IPS DF 4.7 (cell line): ENCODE results near the gene ZNF10.

Experiments used
- DNase-seq: peaks from one replicate; pipeline ENCODE4 v3.0.0-alpha.2; 2013; ENCODE audit warnings: low spot score; ENCODE audit errors: extremely low read depth

Gene ZNF10

DNA sequence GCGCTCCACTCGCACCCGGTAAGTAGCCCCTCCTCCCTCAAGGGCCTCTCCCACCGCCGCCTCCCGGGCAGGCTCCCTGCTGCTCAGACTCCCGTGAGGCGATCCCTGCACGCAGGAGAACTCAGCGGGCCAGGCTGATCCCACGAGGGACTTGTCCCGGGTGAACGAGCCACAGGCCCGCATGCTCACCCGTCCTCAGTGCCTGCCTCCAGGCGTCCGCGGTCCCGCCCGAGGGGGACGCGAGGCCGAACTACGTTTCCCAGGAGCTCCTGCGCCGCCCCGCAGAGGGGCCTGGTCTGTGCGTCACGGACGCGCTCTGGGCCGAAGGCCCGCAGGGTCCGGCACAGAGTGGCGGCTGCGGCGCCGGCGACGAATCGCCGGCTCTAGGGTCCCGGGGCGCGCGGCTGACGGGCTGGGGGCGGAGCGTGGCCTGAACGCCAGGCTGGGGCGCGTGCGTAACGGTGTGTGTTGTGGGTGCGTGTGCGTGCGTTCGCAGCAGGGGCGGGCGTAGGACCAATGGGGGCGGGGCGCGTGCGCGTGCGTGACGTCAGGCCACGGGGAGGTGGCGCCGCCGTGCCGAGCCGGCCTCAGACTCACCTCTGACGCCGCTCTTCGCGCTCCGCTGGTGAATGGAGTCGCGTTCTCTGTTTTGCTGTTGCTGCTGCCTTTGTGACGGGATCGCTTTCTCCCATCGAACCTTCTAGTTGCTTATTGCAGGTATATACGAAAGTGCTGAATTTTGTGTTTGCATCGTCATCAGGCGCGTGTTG lies at the start of gene ZNF10, which contains the start of gene ZNF891:
TSS of gene ZNF10 (plus strand) at position 590 of the 770 bp plus-strand sequence. CDS start 13,866 bp downstream, outside the sequence.
TSS of gene ZNF891 (minus strand) at position 237 of the 770 bp plus-strand sequence. CDS start 8,356 bp downstream, outside the sequence.
- peak; percentile 68 for DNase-seq

DNA sequence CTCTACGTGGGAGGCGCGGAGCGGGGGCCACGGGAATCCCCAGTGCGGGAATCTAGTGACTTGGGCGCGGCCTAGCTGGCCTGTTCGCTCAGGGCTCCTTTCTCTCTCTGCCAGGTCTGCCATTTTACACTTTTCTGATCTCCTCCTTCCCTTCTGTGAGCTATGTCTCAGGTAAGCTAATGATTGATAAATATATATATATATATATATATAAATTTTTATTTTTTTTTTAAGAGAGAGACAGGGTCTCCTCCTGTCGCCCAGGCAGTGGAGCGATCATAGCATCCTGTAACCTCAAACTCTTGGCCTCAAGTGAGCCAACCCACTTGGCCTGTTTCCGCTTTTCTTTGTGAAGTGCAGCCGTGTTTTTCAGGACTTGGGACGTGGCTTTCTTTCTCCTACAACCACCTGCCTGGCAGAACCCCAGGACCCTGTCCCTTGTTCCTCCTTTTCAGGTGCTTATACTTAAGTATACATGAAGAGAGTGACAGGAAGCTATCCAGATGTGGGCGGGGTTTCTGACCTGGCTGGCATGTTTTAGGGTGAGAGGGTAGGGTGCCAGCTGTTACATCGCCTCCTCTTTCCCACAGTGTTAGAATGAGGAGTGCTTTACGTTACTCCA lies 49.2 kb upstream of the ZNF10 start:
- DNase-seq, result no peak

DNA sequence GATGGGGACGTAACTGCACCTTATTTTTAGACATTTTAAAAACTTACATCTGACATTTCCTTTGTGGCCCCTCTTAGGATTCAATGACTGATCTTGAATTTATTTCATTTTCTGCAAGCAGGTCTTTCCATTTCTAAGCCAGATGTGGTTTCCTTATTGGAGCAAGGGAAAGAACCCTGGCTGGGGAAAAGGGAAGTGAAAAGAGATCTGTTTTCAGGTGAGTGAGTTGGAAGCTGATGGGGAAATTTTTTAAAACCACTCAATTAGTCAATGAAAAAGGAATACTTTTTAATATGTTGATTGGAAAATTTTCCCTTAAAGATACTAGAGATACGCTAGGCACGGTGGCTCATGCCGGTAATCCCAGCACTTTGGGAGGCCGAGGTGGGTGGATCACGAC lies 47.1 kb upstream of the ZNF10 start:
- DNase-seq, result no peak

DNA sequence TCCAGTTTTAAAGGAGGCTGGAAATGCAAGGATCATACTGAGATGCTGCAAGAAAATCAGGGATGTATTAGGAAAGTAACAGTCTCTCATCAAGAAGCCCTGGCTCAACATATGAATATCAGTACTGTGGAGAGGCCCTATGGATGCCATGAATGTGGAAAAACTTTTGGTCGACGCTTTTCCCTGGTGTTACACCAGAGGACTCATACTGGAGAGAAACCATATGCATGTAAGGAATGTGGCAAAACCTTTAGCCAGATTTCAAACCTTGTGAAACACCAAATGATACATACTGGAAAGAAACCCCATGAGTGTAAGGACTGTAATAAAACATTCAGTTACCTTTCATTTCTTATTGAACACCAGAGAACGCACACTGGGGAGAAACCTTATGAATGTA lies 24.8 kb upstream of the ZNF10 start:
- no peak for DNase-seq

DNA sequence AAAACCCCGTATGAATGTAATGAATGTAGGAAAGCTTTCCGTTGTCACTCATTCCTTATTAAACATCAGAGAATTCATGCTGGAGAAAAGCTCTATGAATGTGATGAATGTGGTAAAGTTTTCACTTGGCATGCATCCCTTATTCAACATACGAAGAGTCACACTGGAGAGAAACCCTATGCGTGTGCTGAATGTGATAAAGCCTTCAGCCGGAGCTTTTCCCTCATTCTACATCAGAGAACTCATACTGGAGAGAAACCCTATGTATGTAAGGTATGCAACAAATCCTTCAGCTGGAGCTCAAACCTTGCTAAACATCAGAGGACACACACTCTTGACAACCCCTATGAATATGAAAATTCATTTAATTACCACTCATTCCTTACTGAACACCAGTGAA lies 24.2 kb upstream of the ZNF10 start:
- no peak for DNase-seq

DNA sequence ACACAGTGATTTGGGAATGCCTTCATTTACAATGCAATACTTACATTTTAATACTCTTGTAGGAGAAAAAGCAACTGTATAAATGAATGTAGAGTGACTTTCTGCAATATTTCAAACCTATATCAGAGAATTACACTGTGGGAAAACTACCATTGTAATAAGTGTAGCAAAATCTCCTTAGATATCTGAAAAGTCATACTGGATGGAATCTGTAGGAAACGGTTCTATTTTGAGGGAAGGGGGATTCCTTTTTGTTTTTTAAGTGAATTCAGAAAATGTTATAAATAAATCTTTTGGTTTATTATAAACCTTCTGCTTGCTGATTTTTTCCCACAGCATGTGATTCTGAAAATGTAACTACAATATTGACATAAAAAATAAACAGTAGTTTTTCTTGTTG lies 23.3 kb upstream of the ZNF10 start:
- DNase-seq, result no peak

DNA sequence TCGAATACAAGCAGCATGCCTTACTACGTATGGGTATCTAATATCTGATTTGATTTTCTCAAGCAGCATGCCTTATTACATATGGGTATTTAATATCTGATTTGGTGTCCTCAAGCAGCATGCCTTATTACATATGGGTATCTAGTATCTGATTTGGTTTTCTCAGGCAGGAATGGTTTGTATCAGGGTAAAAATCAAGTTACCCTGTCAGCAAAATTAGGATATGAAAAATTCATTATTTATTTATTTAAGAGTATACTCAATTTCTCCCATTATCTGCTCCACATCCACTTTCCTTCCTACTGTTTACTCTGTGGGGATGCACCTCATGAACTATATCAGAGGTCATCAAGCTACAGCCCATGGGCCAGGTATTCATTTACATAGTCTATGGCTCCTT lies 22.3 kb upstream of the ZNF10 start:
- DNase-seq, result no peak

DNA sequence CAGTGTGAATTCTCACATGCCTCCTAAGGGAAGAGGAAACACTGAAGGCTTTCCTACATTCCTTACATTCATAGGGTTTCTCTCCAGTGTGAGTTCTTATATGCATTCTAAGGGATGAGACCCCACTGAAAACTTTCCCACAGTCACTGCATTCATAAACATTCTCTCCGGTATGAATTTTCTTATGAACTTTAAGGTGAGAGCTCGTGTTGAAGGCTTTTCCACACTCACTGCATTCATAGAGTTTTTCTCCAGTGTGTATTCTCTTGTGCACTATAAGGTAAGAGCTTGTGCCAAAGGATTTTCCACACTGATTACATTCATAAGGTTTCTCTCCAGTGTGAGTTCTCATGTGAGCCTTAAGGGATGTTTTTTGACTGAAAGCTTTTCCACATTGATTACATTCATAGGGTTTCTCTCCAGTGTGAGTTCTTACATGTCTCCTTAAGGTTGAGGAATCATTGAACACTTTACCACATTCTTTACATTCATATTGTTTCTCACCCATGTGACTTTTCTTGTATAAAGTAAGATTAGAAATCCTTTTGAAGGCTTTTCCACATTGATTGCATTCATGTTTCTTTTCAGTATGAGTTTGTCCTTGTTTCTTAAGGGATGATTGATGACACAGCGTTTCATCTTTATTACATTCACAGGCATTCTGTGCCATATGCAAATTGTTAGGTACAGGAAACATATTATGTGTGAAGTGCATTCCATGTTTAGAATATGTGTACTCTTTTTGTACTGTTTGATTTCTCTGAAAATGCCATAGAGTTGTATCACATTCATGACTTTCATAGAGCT lies 9.8 kb upstream of the ZNF10 start:
- DNase-seq, result no peak

DNA sequence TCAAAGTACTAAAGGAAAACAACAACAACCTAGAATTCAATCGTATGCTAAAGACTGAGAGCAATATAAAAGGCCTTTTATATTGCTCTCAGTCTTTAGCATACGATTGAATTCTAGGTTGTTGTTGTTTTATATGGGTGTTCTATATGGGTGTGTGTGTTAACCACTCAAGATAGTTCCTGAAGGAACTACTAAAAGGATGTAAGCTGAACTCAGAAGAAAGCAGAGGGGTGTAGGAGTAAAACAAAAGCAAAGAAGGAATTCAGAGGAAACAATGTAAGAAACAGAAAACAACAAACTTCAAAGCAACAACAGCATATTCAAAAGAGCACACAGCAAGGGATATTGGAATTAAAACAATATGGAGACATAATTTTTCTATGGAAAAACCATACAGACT lies 5.8 kb upstream of the ZNF10 start:
- no peak for DNase-seq

DNA sequence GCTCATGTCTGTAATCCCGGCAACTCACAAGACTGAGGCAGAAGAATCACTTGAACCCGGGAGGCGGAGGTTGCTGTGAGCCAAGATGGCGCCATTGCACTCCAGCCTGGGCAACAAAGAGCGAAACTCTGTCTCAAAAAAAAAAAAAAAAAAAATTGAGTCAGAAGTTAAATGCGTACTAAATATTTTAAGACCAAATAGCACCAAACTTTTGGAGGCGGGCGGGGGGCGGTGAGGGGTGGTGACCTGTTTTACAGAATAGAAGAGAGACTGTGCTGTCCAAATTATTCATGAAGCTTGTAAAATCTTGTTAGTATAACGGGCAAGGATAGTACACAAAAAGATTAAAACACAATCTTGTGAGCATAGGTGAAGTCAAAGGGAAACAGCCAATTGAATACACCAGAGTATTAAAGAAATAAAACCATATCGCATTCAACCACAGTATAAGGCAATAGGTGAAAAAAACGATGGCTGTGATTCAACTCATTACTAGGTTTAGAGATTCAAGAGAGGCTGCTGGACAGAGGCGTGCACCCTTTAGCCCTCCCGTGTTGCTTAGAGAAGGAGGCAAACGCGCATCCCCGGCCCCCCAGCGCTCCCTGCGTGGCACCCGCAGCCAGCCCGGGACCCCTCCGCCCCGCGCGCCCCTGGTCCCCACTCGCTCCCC lies 924 bp upstream of the ZNF10 start:
- DNase-seq, result no peak

DNA sequence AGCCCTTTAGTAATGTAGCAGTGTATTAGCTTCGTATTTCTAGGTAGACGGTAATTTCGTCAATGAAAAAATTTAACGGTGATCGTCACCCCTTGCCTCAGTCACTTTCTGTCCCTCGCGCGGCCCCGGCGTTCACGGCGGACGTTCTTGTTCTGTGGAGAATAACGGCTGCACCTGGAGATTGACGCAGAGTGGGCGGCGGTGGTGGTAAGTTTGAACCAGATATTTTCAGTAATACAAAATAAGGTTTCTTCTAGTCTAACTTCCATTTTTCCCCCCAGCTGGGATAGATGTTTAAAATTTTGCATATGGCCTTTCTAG lies 341 bp downstream of the ZNF10 start:
- no peak for DNase-seq

DNA sequence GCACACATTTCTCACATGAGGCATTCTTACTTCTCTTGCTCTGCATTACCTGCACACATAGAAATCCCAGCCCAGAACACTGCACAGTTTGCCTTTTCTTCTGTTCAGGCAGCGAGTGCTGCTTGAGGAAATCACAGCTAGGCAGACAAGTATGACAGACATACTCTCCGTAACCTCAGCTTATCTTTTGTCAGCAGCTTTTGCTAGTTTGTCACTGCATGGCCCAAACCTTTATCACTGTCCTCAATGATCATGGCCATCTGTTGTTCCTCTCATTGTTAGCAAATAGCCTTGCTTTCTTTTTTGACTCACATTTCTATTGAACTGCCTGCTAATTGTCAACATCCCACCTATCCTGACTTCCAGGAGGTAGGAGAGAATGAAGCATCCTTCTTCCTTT lies 5.3 kb downstream of the ZNF10 start:
- DNase-seq, result no peak

DNA sequence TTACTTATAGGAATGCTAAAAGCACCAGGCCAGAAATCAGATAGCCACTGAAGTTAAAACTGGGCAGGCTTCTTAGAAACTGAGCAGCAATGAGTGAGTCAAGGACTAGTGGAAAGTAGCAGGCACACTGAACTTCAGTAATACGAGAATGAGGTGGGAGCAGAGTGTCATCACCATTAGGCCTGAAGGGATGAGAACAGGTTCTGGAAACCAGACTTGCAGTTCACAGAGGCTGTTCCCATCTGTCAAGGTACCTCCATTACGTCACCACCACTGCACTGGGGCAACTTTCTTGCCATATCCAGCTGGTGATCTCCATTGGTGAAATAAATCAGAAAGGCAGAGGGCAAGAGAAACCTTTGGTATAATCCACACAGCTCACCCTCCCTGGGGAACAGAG lies 15.6 kb downstream of the ZNF10 start:
- no peak for DNase-seq

DNA sequence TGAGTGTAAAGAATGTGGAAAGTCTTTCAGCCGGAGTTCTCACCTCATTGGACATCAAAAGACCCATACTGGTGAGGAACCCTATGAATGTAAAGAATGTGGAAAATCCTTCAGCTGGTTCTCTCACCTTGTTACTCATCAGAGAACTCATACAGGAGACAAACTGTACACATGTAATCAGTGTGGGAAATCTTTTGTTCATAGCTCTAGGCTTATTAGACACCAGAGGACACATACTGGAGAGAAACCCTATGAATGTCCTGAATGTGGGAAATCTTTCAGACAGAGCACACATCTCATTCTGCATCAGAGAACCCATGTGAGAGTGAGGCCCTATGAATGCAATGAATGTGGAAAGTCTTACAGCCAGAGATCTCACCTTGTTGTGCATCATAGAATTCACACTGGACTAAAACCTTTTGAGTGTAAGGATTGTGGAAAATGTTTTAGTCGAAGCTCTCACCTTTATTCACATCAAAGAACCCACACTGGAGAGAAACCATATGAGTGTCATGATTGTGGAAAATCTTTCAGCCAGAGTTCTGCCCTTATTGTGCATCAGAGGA lies 25.8 kb downstream of the ZNF10 start:
- no peak for DNase-seq

DNA sequence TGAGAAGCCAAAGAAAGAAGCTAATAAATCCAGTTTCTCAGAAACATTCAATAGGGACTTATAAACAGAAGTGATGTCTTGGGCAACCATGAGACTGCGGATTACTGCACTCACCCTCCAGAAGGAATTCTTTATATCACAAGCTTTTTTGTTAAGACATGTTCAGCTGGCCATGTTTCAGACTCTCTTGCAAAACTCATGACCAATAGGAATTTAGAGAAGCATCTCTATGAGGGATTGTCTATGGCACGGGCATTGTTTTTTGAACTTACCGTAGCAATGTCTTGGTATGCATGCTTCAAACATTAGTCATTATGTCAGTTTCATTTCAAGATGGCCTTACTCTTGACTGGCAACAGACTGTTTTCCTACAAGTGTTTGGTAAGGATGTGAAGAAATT lies 35.3 kb downstream of the ZNF10 start:
- no peak for DNase-seq

DNA sequence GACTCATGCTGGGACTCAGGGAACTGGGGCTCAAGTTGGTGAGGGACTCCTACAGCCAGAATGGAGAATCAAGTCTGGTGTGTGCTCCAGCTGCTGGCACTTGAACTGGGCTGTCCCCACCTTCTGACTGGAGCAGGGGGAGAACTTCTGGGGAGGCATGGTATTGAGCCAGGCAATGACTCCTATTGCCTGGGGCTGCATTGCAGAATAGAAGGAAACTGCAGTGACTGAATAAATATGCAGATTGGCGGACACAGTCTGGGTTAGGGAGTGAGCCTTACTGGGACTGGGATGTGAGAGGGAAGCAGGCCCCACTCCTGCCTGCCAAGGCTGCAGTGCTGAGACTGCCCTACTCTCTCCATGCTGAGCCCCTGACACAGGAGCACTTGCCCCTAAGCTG lies 42.1 kb downstream of the ZNF10 start:
- DNase-seq, result no peak

DNA sequence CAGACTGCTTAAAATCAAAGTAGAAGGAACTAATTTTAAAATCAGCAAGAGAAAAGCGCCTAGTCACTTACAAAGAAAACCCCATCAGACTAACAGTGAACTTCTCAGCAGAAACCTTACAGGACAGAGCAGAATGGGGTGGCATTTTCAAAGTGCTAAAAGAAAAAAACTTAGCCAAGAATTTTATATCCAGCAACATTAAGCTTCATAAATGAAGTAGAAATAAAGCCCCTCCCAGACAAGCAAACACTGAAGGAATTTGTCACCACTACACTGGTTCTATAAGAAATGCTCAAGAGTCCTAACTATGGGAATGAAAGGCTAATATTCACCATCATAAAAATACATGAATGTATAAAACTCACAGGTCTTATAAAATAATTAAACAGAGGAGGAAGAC lies 44.5 kb downstream of the ZNF10 start:
- no peak for DNase-seq

DNA sequence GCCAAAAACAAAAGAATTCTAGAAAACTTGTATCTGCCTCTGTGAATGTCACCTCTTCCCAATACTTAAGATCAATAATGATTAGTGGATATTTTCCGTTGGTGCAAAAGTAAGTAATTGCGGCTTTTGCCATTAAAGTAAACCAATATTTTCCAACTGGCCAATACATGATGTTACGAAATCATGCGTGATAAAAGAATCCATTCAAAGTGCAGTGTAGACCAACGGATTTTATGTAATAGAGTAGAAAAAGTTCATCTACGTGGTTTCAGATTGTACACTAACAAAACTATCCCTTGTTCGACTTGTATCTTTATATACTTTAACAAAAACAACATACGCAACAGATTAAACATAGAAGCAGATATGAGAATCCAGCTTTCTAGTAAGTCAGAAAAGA lies 50.2 kb downstream of the ZNF10 start:
- no peak for DNase-seq

DNA sequence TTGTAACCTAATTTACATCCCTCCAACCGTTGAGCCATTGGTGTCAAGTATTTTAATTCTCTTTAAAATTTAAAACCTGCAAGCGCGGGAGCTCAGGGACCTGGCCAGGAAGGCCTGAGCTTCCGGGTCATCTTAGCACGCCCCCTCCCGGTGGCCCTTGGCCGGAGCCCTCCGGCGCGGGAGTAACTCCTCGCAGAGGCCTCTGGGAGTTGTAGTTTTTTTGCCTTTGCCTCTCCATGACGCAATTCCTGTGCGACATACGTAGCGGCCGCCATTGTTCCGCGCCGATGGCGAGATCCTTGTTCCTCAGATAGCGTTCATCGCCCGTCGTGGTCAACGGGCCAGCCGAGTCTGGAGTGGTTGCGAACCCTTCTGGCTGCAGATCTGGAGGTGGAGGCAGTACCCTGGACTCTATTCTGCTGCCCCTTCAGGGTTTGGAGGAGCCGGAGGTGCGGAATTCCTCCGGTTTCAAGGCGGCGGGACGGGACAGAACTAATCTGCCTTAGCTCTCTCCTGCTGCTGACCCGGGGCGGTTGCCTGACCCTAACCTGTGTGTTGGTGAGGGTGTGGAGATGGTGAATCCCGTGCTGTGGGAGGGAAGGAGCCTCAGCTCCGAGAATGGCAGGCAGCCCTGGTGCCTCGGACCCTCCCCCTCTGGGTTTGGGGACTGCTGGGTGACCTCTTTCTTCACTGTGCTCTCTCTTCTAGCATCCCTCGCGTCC lies 51.0 kb downstream of the ZNF10 start, which contains the start of gene ZNF268:
TSS of gene ZNF268 (plus strand) at position 258 of the 722 bp plus-strand sequence. CDS start 503 bp downstream, outside the sequence.
- peak; percentile 93 for DNase-seq

DNA sequence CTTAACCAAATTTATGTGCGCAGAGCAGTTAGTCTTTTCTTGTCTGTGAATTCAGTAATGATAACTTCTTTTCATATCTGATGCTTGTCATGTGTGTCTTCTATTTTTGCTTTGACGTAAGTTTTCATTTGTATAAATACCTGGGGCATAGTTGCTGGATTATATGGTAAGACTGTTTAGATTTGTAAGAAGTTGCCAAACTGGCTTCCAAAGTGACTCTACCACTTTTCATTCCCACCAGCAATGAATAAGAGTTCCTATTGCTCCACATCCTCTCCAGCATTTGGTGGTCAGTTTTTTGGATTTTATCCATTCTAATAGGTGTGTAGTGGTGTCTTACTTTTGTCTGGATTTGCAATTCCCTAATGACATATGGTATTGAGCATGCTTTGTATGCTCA lies 59.7 kb downstream of the ZNF10 start:
- no peak for DNase-seq

DNA sequence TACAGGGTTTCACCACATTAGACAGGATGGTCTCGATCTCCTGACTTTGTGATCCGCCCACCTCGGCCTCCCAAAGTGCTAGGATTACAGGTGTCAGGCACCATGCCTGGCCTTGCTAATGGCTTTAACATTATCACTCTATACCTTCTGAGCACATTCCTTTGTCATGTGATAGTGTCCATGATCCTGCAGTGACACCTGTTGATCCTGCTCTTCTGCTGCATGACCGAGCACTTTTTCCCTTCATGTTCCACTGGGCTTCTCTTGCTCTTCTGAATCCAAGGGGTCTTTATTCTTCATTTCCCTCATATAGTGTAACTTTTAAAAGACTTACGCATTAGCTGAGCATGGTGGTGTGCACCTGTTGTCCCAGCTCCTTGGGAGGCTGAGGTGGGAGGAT lies 62.4 kb downstream of the ZNF10 start:
- DNase-seq, result no peak
